ENCODE results near the gene FLT3. TPM values are rescaled to one million over a fixed set of nuclear protein-coding genes. Genes with fewer than 3 reads are reported as not detected.
A peak's percentile ranks its signal among the peaks of the same experiment; 100 is the strongest.

FLT3 gene
- total RNA-seq, 4 donors from 2014 or later, result 0.47 to 1.2 (median 1.2) TPM

DNA sequence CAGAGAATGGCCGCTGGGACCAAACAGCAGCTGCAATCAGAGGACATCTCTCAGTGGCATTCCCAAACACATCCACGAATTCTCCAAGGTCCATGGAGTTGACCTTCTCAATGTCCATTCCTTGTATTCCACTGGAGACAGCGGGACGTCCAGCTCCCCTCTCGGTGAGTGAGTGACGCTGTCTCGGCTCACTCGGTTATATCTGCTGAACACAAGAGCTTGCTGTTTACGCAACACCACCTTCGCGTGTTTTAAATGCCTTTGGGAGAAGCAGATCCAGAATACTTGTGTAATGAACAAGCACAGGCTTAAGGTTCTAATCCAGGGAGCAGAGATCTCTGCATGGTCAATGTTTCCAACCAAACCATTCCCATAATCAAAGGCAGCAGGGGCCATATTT is 111.9 kb downstream of the FLT3 start, which contains the start of gene URAD:
Gene URAD (minus strand): TSS at position 174 of the 400 bp plus-strand sequence. CDS start 56 bp downstream, at position 118.
- Histone ChIP-seq H3K4me3 (no peak within 1 kb of the TSS), H3K27ac (no peak within 1 kb of the TSS), H3K4me1 (no peaks in the 10 kb centered on the region), H3K36me3 (no peaks in the 10 kb centered on the region), H3K9me3 (no peaks in the 10 kb centered on the region), H3K27me3 (peaks cover 56% of the 10 kb centered on the region)
- 68% methylated on average over 11 of the region's 11 CpGs for WGBS
- TF ChIP-seq CTCF (IDR thresholded peaks at IDR 0.05) (no peak), EP300 (IDR thresholded peaks at IDR 0.05) (no peak), POLR2AphosphoS5 (IDR thresholded peaks at IDR 0.05) (no peak), POLR2A (IDR thresholded peaks at IDR 0.05) (no peak)
- no peak for DNase-seq (ENCODE audit: low spot score in 2 of 2)

DNA sequence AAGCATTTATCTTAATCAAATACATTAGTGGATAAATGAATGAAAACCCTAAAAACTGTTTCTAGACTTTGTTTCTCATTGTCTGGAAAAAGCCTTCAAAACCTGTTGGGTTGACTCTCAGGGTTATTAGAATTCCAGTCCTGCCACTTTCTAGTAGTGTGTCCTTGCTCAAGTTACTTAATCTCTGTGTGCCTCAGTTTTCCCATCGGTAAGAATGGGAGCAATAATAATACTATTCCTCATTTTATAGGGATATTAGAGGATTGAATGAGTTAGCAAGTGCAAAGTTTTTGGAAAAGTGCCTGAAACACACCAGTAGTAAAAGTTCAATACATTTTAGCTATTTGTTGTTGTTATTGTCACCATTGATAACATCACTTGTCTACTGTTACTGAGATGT is 114.8 kb downstream of the FLT3 start:
- Histone ChIP-seq H3K36me3 (no peaks in the 10 kb centered on the region), H3K27ac (no peak overlapping the region), H3K27me3 (peaks cover 80% of the 10 kb centered on the region), H3K9me3 (no peaks in the 10 kb centered on the region), H3K4me3 (no peak overlapping the region), H3K4me1 (peaks cover under 1% of the 10 kb centered on the region)
- DNase-seq (ENCODE audit: low spot score in 2 of 2), result no peak
- no peak for TF ChIP-seq POLR2A (IDR thresholded peaks at IDR 0.05)
- TF ChIP-seq EP300 (IDR thresholded peaks at IDR 0.05), result no peak
- no peak for TF ChIP-seq CTCF (IDR thresholded peaks at IDR 0.05)
- TF ChIP-seq POLR2AphosphoS5 (IDR thresholded peaks at IDR 0.05), result no peak
- WGBS, result 91% methylated on average over 1 of the region's 1 CpG

- peaks cover 88% of the 10 kb centered on the region for H3K27me3 ChIP-seq
- WGBS, result 48% methylated on average over 2 of the region's 2 CpGs
Observed at GRCh38 chr13:27982361-27982760, 118.0 kb downstream of the FLT3 start.

GRCh38 chr13:27981006-27981708 is 119.2 kb downstream of the FLT3 start:
- no peak for DNase-seq (ENCODE audit: low spot score in 2 of 2)
- Histone ChIP-seq H3K9me3 (no peaks in the 10 kb centered on the region), H3K27ac (no peak overlapping the region), H3K27me3 (peaks cover 88% of the 10 kb centered on the region), H3K4me3 (no peak overlapping the region), H3K4me1 (peaks cover 29% of the 10 kb centered on the region), H3K36me3 (no peaks in the 10 kb centered on the region)
- TF ChIP-seq POLR2A (IDR thresholded peaks at IDR 0.05), result no peak
- no peak for TF ChIP-seq EP300 (IDR thresholded peaks at IDR 0.05)
- TF ChIP-seq CTCF (IDR thresholded peaks at IDR 0.05), result no peak
- TF ChIP-seq POLR2AphosphoS5 (IDR thresholded peaks at IDR 0.05), result no peak
- WGBS, result 39% methylated on average over 8 of the region's 11 CpGs

More at GRCh38 chr13:27982361-27982760, 118.0 kb downstream of the FLT3 start:
- H3K27ac ChIP-seq, result no peak overlapping the region
- peaks cover 29% of the 10 kb centered on the region for H3K4me1 ChIP-seq
- H3K4me3 ChIP-seq, result no peak overlapping the region
- no peak for DNase-seq (ENCODE audit: low spot score in 2 of 2)
- no peaks in the 10 kb centered on the region for H3K9me3 ChIP-seq
- no peak for TF ChIP-seq POLR2AphosphoS5 (IDR thresholded peaks at IDR 0.05)
- TF ChIP-seq POLR2A (IDR thresholded peaks at IDR 0.05), result no peak
- TF ChIP-seq EP300 (IDR thresholded peaks at IDR 0.05), result no peak
- no peak for TF ChIP-seq CTCF (IDR thresholded peaks at IDR 0.05)
- H3K36me3 ChIP-seq, result no peaks in the 10 kb centered on the region

DNA sequence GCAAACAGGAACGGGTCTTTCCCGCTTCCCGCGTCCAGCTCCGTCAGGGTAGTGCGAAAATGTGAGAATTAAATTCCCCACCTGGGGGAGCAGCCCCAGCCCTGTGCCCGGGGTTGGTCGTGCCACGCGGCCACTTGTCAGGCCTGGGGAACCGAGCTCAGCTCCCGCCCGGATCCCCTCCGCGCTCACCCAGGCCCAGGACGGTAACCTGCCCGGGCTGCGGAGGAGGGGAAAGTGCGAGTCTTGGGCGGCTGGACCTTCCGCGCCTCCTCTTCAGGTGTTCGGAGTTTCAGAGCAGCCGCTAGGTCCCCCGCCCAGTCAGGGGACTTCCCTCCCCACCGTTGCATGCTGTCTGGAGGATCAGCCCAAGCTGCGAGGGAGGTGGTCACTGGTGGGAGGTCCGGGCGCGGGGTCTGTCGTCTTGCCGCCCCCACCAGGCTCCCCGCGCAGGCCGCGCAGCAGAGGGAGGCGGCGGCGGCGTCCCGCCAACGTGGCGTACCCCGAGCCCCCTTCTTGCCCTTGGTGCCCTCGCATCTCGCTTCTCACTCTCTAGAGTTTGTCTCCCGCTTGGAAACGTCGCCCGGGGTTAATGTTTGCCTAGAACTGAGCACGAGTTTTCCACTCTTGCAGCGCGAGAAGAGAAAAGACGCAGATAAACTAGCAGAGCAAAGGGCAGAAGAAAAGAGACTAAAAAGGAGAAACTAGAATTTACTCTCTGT is 119.9 kb downstream of the FLT3 start:
- Histone ChIP-seq H3K9me3 (no peaks in the 10 kb centered on the region), H3K4me1 (peaks cover 35% of the 10 kb centered on the region), H3K27me3 (peaks cover 90% of the 10 kb centered on the region), H3K36me3 (no peaks in the 10 kb centered on the region), H3K4me3 (peak overlapping the region; percentile 15), H3K27ac (no peak overlapping the region)
- TF ChIP-seq POLR2AphosphoS5 (IDR thresholded peaks at IDR 0.05) (no peak), CTCF (IDR thresholded peaks at IDR 0.05) (no peak), EP300 (IDR thresholded peaks at IDR 0.05) (no peak), POLR2A (IDR thresholded peaks at IDR 0.05) (no peak)
- peak in 1 of 2 donors; percentile 66 for DNase-seq (ENCODE audit: low spot score in 2 of 2)
- 16% methylated on average over 16 of the region's 54 CpGs for WGBS
